ENCODE results near the gene SETD2. TPM values are rescaled to one million over a fixed set of nuclear protein-coding genes. Genes with fewer than 3 reads are reported as not detected.

SETD2 gene
- total and polyA plus RNA-seq, 10 donors, result 10.4 to 94.0 (median 63.8) TPM

GRCh38 chr3:47012342-47013230 lies 151.3 kb downstream of the SETD2 start:
- 79 to 92% (median 88%) methylated on average over 10 of the region's 10 CpGs for WGBS, 5 donors
- DNase-seq, result peak; percentile 64
- TF ChIP-seq POLR2AphosphoS5 (IDR thresholded peaks at IDR 0.05) (peak in 2 of 3 donors; percentile 23 to 59), CTCF (IDR thresholded peaks at IDR 0.05 in 8 of 11, conservative IDR thresholded peaks at IDR 0.05 in 3 of 11) (no peak), POLR2A (IDR thresholded peaks at IDR 0.05) (no peak)
- no peaks in the 10 kb centered on the region for H3K9me3 ChIP-seq
- intact Hi-C loops (cut with DNase I; ENCODE audit: low total_unique reads), result no loop called here
- no peaks in the 10 kb centered on the region for H3K27me3 ChIP-seq (replicated peaks in 1 of 7)
- peaks cover 0 to 89% (median 23%) of the 10 kb centered on the region in 6 donors for H3K36me3 ChIP-seq
- peaks cover 9 to 45% (median 30%) of the 10 kb centered on the region in 6 donors for H3K4me1 ChIP-seq
- no peak overlapping the region for H3K4me3 ChIP-seq
- H3K27ac ChIP-seq, result peak overlapping the region in 1 of 8 donors; percentile 9

- no peaks in the 10 kb centered on the region for H3K9me3 ChIP-seq
- no peak overlapping the region for H3K4me3 ChIP-seq
- peaks cover 0 to 89% (median 28%) of the 10 kb centered on the region in 6 donors for H3K36me3 ChIP-seq
- no peaks in the 10 kb centered on the region for H3K27me3 ChIP-seq (replicated peaks in 1 of 7)
- 85 to 92% (median 87%) methylated on average over 6 of the region's 6 CpGs for WGBS, 5 donors
- H3K4me1 ChIP-seq, result peaks cover 4 to 37% (median 18%) of the 10 kb centered on the region in 6 donors
- H3K27ac ChIP-seq, result peak overlapping the region in 3 of 8 donors; percentile 1 to 82 (median 7)
- DNase-seq, result peak; percentile 45
- intact Hi-C loops (cut with DNase I; ENCODE audit: low total_unique reads), result no loop called here
- no peak for TF ChIP-seq POLR2AphosphoS5 (IDR thresholded peaks at IDR 0.05)
These were observed 152.5 kb downstream of the SETD2 start for GRCh38 chr3:47011371-47011770.

GRCh38 chr3:47010910-47011309 lies 153.0 kb downstream of the SETD2 start:
- intact Hi-C loops (cut with DNase I; ENCODE audit: low total_unique reads), result no loop called here
- peaks cover 0 to 89% (median 28%) of the 10 kb centered on the region in 6 donors for H3K36me3 ChIP-seq
- no peaks in the 10 kb centered on the region for H3K9me3 ChIP-seq
- H3K27ac ChIP-seq, result peak overlapping the region in 3 of 8 donors; percentile 1 to 82 (median 7)
- no peak for DNase-seq
- H3K4me1 ChIP-seq, result peaks cover 4 to 32% (median 18%) of the 10 kb centered on the region in 6 donors
- 88 to 98% (median 91%) methylated on average over 5 of the region's 5 CpGs for WGBS, 5 donors
- TF ChIP-seq POLR2A (IDR thresholded peaks at IDR 0.05) (no peak), POLR2AphosphoS5 (IDR thresholded peaks at IDR 0.05) (no peak), CTCF (IDR thresholded peaks at IDR 0.05 in 8 of 11, conservative IDR thresholded peaks at IDR 0.05 in 3 of 11) (no peak)
- no peak overlapping the region for H3K4me3 ChIP-seq
- no peaks in the 10 kb centered on the region for H3K27me3 ChIP-seq (replicated peaks in 1 of 7)

- Histone ChIP-seq H3K27ac (peak overlapping the region; percentile 59 to 84 (median 82)), H3K27me3 (replicated peaks in 1 of 7) (no peaks in the 10 kb centered on the region), H3K9me3 (no peaks in the 10 kb centered on the region), H3K36me3 (peaks cover 0 to 89% (median 32%) of the 10 kb centered on the region in 6 donors), H3K4me1 (peaks cover 4 to 31% (median 18%) of the 10 kb centered on the region in 6 donors), H3K4me3 (peak overlapping the region; percentile 45 to 75 (median 49))
- no peak for TF ChIP-seq POLR2A (IDR thresholded peaks at IDR 0.05)
- TF ChIP-seq CTCF (IDR thresholded peaks at IDR 0.05 in 8 of 11, conservative IDR thresholded peaks at IDR 0.05 in 3 of 11), result no peak
- no peak for TF ChIP-seq POLR2AphosphoS5 (IDR thresholded peaks at IDR 0.05)
- WGBS, 5 donors, result 74 to 93% (median 78%) methylated on average over 12 to 23 of the region's 23 CpGs
- intact Hi-C loops (cut with DNase I; ENCODE audit: low total_unique reads), result no loop called here
- peak; percentile 74 for DNase-seq
These were observed 153.7 kb downstream of the SETD2 start for GRCh38 chr3:47010111-47010712.
